ENCODE results near the gene WDR13. TPM values are rescaled to one million over a fixed set of nuclear protein-coding genes. Genes with fewer than 3 reads are reported as not detected.
"Not testable (repeated sequence)": the region's sequence is repeated elsewhere in the genome, so short reads cannot be mapped to it uniquely, and the experiment has no call there.

WDR13 gene
- 28.0 to 37.4 TPM (median 30.4 TPM) in 3 replicates for total RNA-seq (2021)
- Bru-seq, nascent RNA, result percentile 49 among the genes with signal in this experiment
- long read RNA-seq, experiment 1, full-length matches to known transcripts, result 55 of 80 reads
- long read RNA-seq, experiment 1, partial matches to known transcripts, result 4 of 80 reads
- long read RNA-seq, experiment 1, other reads (novel, unspliced or antisense), result 21 of 80 reads
- long read RNA-seq, experiment 2, full-length matches to known transcripts, result 10 of 21 reads
- long read RNA-seq, experiment 2, partial matches to known transcripts, result 4 of 21 reads
- long read RNA-seq, experiment 2, other reads (novel, unspliced or antisense), result 7 of 21 reads
- long read RNA-seq, experiment 3, full-length matches to known transcripts, result 38 of 45 reads
- long read RNA-seq, experiment 3, partial matches to known transcripts, result 1 of 45 reads
- long read RNA-seq, experiment 3, other reads (novel, unspliced or antisense), result 6 of 45 reads

- peak within 1 kb of the TSS; percentile 96 for H3K4me3 Mint-ChIP-seq
- CTCF ChIA-PET, result interaction anchor here (1.4 kb wide), 1 partner anchor 9 kb away, joined by 6 read pairs; no protein-coding TSS in a partner anchor
- H3K36me3 Mint-ChIP-seq, result no peaks in the 10 kb centered on the region
- H3K4me1 Mint-ChIP-seq, result peaks cover 5% of the 10 kb centered on the region
- no peaks in the 10 kb centered on the region for H3K9me3 Mint-ChIP-seq
- TF ChIP-seq GABPB1 (CRISPR knock-in tag; IDR thresholded peaks at IDR 0.05) (0 out of 2 replicates have a peak, but pooled peaks have one; percentile 29), PRRX2 (CRISPR knock-in tag; IDR thresholded peaks at IDR 0.05) (no peak), ZNF423 (CRISPR knock-in tag; IDR thresholded peaks at IDR 0.05) (peak; percentile 38; the same call in 1 of the 2 replicates)
- ATAC-seq (peak; percentile 82), DNase-seq (ENCODE audit: low spot score) (peak; percentile 85)
- POLR2A ChIA-PET, result no interaction called here
- H3K27me3 Mint-ChIP-seq (ENCODE audit: low read depth), result no peaks in the 10 kb centered on the region
- peak within 1 kb of the TSS; percentile 99 for H3K27ac Mint-ChIP-seq
Measured at GRCh38 chrX:48597353-48598264, at the start of gene WDR13. Gene WDR13 (plus strand): TSS chrX:48597492. CDS start chrX:48597997, 505 bp downstream.

DNA sequence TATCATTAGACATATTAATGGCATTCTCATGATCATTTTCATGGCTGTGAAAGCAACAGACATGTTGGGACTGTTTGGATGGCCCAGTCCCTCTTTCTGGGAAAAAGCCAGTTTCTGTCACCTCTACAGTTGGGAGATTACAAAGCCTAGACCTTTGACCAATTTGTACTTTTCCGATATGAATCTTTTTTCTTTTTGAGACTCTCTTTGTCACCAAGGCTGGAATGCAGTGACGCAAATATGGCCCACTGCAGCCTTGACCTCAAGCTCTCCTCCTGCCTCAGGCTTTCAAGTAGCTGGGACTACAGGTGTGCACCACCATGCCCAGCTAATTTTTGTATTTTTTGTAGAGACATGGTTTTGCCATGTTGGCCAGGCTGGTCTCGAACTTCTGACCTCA lies 48.4 kb upstream of the WDR13 start:
- no peak for DNase-seq (ENCODE audit: low spot score)
- ChIA-PET CTCF (interaction anchor here (1.2 kb wide), 1 partner anchor 9 kb away, joined by 4 read pairs; the partner anchor contains the start of gene TBC1D25), POLR2A (no interaction called here)
- no peaks in the 10 kb centered on the region for H3K27me3 Mint-ChIP-seq (ENCODE audit: low read depth)
- H3K27ac Mint-ChIP-seq, result no peak overlapping the region
- peaks cover 6% of the 10 kb centered on the region for H3K36me3 Mint-ChIP-seq
- TF ChIP-seq ZNF263 (CRISPR knock-in tag; IDR thresholded peaks at IDR 0.05; ENCODE audit: low read depth) (no peak), ZNF532 (CRISPR knock-in tag; IDR thresholded peaks at IDR 0.05; ENCODE audit: borderline replicate concordance) (no peak), NR1H2 (CRISPR knock-in tag; IDR thresholded peaks at IDR 0.05) (no peak), ATF2 (CRISPR knock-in tag; IDR thresholded peaks at IDR 0.05; ENCODE audit: borderline replicate concordance, low read depth) (no peak), JUN (CRISPR knock-in tag; IDR thresholded peaks at IDR 0.05) (no peak), CBFB (CRISPR knock-in tag; IDR thresholded peaks at IDR 0.05; ENCODE audit: low read depth) (no peak), NFYB (CRISPR knock-in tag; conservative IDR thresholded peaks at IDR 0.05; ENCODE audit: low read depth) (no peak)
- no peaks in the 10 kb centered on the region for H3K4me1 Mint-ChIP-seq
- no peak for ATAC-seq
- no peaks in the 10 kb centered on the region for H3K9me3 Mint-ChIP-seq
- H3K4me3 Mint-ChIP-seq, result no peak overlapping the region

- DNase-seq (ENCODE audit: low spot score); H3K27me3 Mint-ChIP-seq (ENCODE audit: low read depth); H3K36me3 Mint-ChIP-seq; H3K27ac Mint-ChIP-seq; CTCF ChIA-PET; H3K4me3 Mint-ChIP-seq; ATAC-seq; H3K4me1 Mint-ChIP-seq; H3K9me3 Mint-ChIP-seq: not testable (repeated sequence)
- POLR2A ChIA-PET, result interaction anchor here (0.6 kb wide), 1 partner anchor 1440 kb away, joined by 3 read pairs; no protein-coding TSS in a partner anchor
Measured at GRCh38 chrX:48555731-48556325, 41.5 kb upstream of the WDR13 start.
